GM19025 (cell line): ENCODE measurements around the gene GPR22.

Experiments
- ATAC-seq: cut with Tn5 transposase; IDR thresholded peaks from one replicate; pipeline ENCODE4 v1.9.1; 2021; ENCODE audit warnings: mild to moderate bottlenecking, low read depth, moderate library complexity; ENCODE audit not compliant: unreplicated experiment

The GPR22 gene

GRCh38 chr7:107469929-107470328 lies at the start of gene GPR22:
GPR22 (plus strand) TSS chr7:107470057; CDS start chr7:107474061, 4,004 bp downstream.
- ATAC-seq, result no peak

- ATAC-seq, result no peak
Observed at GRCh38 chr7:107427462-107427861, 42.4 kb upstream of the GPR22 start.

- ATAC-seq, result no peak
Observed at GRCh38 chr7:107428642-107429041, 41.2 kb upstream of the GPR22 start.

- ATAC-seq, result no peak
Observed at GRCh38 chr7:107430057-107430456, 39.8 kb upstream of the GPR22 start.

- ATAC-seq, result no peak
Observed at GRCh38 chr7:107432261-107432660, 37.6 kb upstream of the GPR22 start.

GRCh38 chr7:107435749-107436148 lies 34.1 kb upstream of the GPR22 start:
- no peak for ATAC-seq

GRCh38 chr7:107439025-107439424 lies 30.8 kb upstream of the GPR22 start:
- no peak for ATAC-seq

GRCh38 chr7:107441581-107442422 lies 28.1 kb upstream of the GPR22 start:
- no peak for ATAC-seq

- no peak for ATAC-seq
Observed at GRCh38 chr7:107442678-107443077, 27.2 kb upstream of the GPR22 start.

- ATAC-seq, result no peak
Observed at GRCh38 chr7:107446531-107446930, 23.3 kb upstream of the GPR22 start.

- ATAC-seq, result no peak
Observed at GRCh38 chr7:107446988-107447387, 22.9 kb upstream of the GPR22 start.

- ATAC-seq, result no peak
Observed at GRCh38 chr7:107450970-107451369, 18.9 kb upstream of the GPR22 start.

GRCh38 chr7:107453388-107453787 lies 16.5 kb upstream of the GPR22 start:
- ATAC-seq, result no peak

GRCh38 chr7:107461938-107462533 lies 7.8 kb upstream of the GPR22 start:
- no peak for ATAC-seq

GRCh38 chr7:107463139-107464078 lies 6.4 kb upstream of the GPR22 start:
- ATAC-seq, result no peak

- no peak for ATAC-seq
Observed at GRCh38 chr7:107464666-107465226, 5.1 kb upstream of the GPR22 start.

GRCh38 chr7:107467972-107468371 lies 1.9 kb upstream of the GPR22 start:
- ATAC-seq, result no peak

GRCh38 chr7:107468824-107469223 lies 1.0 kb upstream of the GPR22 start:
- ATAC-seq, result no peak

GRCh38 chr7:107471292-107472070 lies 1.6 kb downstream of the GPR22 start:
- ATAC-seq, result no peak

- no peak for ATAC-seq
Observed at GRCh38 chr7:107472116-107472515, 2.3 kb downstream of the GPR22 start.
